ENCODE measurements around the gene YARS1.

GRCh38 chr1:32811265-32811664, 5.9 kb downstream of the YARS1 start:
- no peak for TF ChIP-seq CTCF (IDR thresholded peaks at IDR 0.05; ENCODE audit: poor library complexity, severe bottlenecking)
- no peak for TF ChIP-seq TAF1 (IDR thresholded peaks at IDR 0.05; ENCODE audit: low read depth)
- no peak for TF ChIP-seq EP300 (conservative IDR thresholded peaks at IDR 0.05; ENCODE audit: poor library complexity, severe bottlenecking)
- no peak for TF ChIP-seq POLR2AphosphoS5 (IDR thresholded peaks at IDR 0.05)
- no peak for TF ChIP-seq EZH2 (IDR thresholded peaks at IDR 0.05; ENCODE audit: borderline replicate concordance, insufficient read depth, low read length, poor library complexity, severe bottlenecking)
- no peak for TF ChIP-seq RAD21 (conservative IDR thresholded peaks at IDR 0.05)
- TF ChIP-seq REST (IDR thresholded peaks at IDR 0.05; ENCODE audit: borderline replicate concordance): no peak
- TF ChIP-seq SMC3 (conservative IDR thresholded peaks at IDR 0.05; ENCODE audit: poor library complexity): no peak

Measured in neural cell (in vitro differentiated cells).